B cell (primary cell): ENCODE measurements around the gene TTC28. TPM values are rescaled to one million over a fixed set of nuclear protein-coding genes. Genes with fewer than 3 reads are reported as not detected.
"Not testable (repeated sequence)": the region's sequence is repeated elsewhere in the genome, so short reads cannot be mapped to it uniquely, and the experiment has no call there.

Source experiments
- ATAC-seq: fragments of 200-7000 bp; cut with Tn5 transposase; one replicate; pipeline ENCODE4 v1.10.0; 2021; ENCODE audit warnings: low read depth, mild to moderate bottlenecking, moderate number of reproducible peaks, moderate library complexity
- CTCF ChIA-PET: fragments of 350-600 bp; sonication (Branson Sonifier 250); formaldehyde crosslinking; loops from one replicate; lab custom pipeline; 2021; ENCODE audit warnings: antibody characterized with exemption, inconsistent platforms; lab: Charles Lee
- POLR2A ChIA-PET: fragments of 350-600 bp; sonication (Branson Sonifier 250); formaldehyde crosslinking; loops from one replicate; lab custom pipeline; 2021; ENCODE audit warnings: antibody characterized with exemption; lab: Charles Lee
- DNase-seq: peaks from one replicate; pipeline ENCODE4 v3.0.0; 2013
- H2AFZ ChIP-seq: 2 replicates; pipeline ENCODE4 v1.6.1; 2012; ENCODE audit warnings: mild to moderate bottlenecking, low read depth, low read length; ENCODE audit not compliant: insufficient read depth, poor library complexity, severe bottlenecking
- H3K27ac ChIP-seq, 2 donors: 1 replicate in 1 of 2; 2 replicates in 1 of 2; pipeline ENCODE4 v1.5.1; 2012 to 2013; ENCODE audit warnings: low read length in 2 of 2, mild to moderate bottlenecking in 2 of 2, moderate library complexity in 1 of 2
- H3K27me3 ChIP-seq, 4 experiments: fragments of 200-600 bp in 1 of 4; sonication (generic) in 1 of 4; replicated peaks in 1 of 4; 1 replicate in 2 of 4; 2 replicates in 2 of 4; pipeline versions ENCODE4 v1.6.1 to v1.7.0; 2013 to 2016; ENCODE audit warnings: low read length in 3 of 4, mild to moderate bottlenecking in 2 of 4, mixed read lengths in 1 of 4, moderate library complexity in 1 of 4; ENCODE audit not compliant: insufficient read depth in 4 of 4, control insufficient read depth in 3 of 4; ENCODE audit errors: control extremely low read depth in 1 of 4
- H3K36me3 ChIP-seq, 2 experiments: replicated peaks in 1 of 2; 1 replicate in 1 of 2; 2 replicates in 1 of 2; pipeline versions ENCODE4 v1.6.1 to v1.7.1; 2013; ENCODE audit warnings: low read length in 1 of 2; ENCODE audit not compliant: insufficient read depth in 2 of 2, control insufficient read depth in 1 of 2; ENCODE audit errors: control extremely low read depth in 1 of 2, extremely low read depth in 1 of 2
- H3K4me1 ChIP-seq, 2 donors: fragments of 200-600 bp in 1 of 2; sonication (generic) in 1 of 2; 1 replicate in 1 of 2; 2 replicates in 1 of 2; pipeline versions ENCODE4 v1.5.1 to v1.6.1; 2013 to 2017; ENCODE audit warnings: low read length in 2 of 2; ENCODE audit not compliant: control insufficient read depth in 2 of 2, insufficient read depth in 2 of 2
- H3K4me2 ChIP-seq: replicated peaks from 2 replicates; pipeline ENCODE3; 2012; ENCODE audit warnings: mild to moderate bottlenecking, low read depth, low read length; ENCODE audit not compliant: poor library complexity, severe bottlenecking
- H3K4me3 ChIP-seq, 5 experiments: fragments of 200-600 bp in 1 of 5; sonication (generic) in 1 of 5; 1 replicate in 3 of 5; 2 replicates in 2 of 5; pipeline versions ENCODE4 v1.5.1 to v1.7.0; 2011 to 2016; ENCODE audit warnings: low read length in 4 of 5, mild to moderate bottlenecking in 4 of 5, low read depth in 2 of 5, control low read depth in 1 of 5, moderate library complexity in 1 of 5; ENCODE audit not compliant: insufficient read depth in 1 of 5; ENCODE audit errors: control extremely low read depth in 1 of 5, extremely low read depth in 1 of 5
- H3K79me2 ChIP-seq: fragments of 200-600 bp; sonication (generic); one replicate; pipeline ENCODE4 v1.6.0; 2016; ENCODE audit warnings: low read length; ENCODE audit not compliant: control insufficient read depth, insufficient read depth
- H3K9ac ChIP-seq: fragments of 200-600 bp; sonication (generic); 2 replicates; pipeline ENCODE4 v1.6.1; 2017; ENCODE audit warnings: mild to moderate bottlenecking, low read length, moderate library complexity
- H3K9me3 ChIP-seq, 3 donors: one replicate each; pipeline versions ENCODE4 v1.6.1 to v1.7.1; 2013; ENCODE audit warnings: low read length in 2 of 3; ENCODE audit not compliant: control insufficient read depth in 2 of 3, insufficient read depth in 1 of 3; ENCODE audit errors: control extremely low read depth in 1 of 3
- H4K20me1 ChIP-seq: 2 replicates; pipeline ENCODE4 v1.6.0; 2012; ENCODE audit warnings: mild to moderate bottlenecking, low read length; ENCODE audit not compliant: insufficient read depth, control insufficient read depth, poor library complexity, severe bottlenecking
- H3K27ac Mint-ChIP-seq: one replicate; pipeline ENCODE4 v1.8.0; 2021; ENCODE audit warnings: mixed read lengths
- H3K27me3 Mint-ChIP-seq: one replicate; pipeline ENCODE4 v1.8.0; 2021; ENCODE audit warnings: mixed read lengths
- H3K4me1 Mint-ChIP-seq: one replicate; pipeline ENCODE4 v1.8.0; 2021; ENCODE audit warnings: mixed read lengths
- H3K4me3 Mint-ChIP-seq: one replicate; pipeline ENCODE4 v1.8.0; 2021; ENCODE audit warnings: mixed read lengths
- H3K9me3 Mint-ChIP-seq: one replicate; pipeline ENCODE4 v1.8.0; 2022; ENCODE audit warnings: mixed read lengths; ENCODE audit not compliant: insufficient read depth
- EZH2 ChIP-seq: IDR thresholded peaks from 2 replicates; pipeline ENCODE4 v1.6.1; 2012; ENCODE audit warnings: borderline replicate concordance, low read depth, mild to moderate bottlenecking, moderate library complexity, low read length; ENCODE audit not compliant: insufficient read depth, poor library complexity, severe bottlenecking
- WGBS: methylation state at CpG from one replicate; pipeline ENCODE4 v1.1.5; 2013; ENCODE audit warnings: missing lambda C conversion rate; ENCODE audit not compliant: insufficient coverage; 5-methylcytosine and 5-hydroxymethylcytosine counted together
- intact Hi-C: fragments of 100-400 bp; cut with micrococcal nuclease; formaldehyde crosslinking; loops from one replicate; pipeline ENCODE4 v1.10.0; 2022
- polyA plus RNA-seq: library from polyadenylated mRNA; depleted of rRNA; stranded (reverse); fragments of >200 nt; gene quantifications from 2 replicates; pipeline ENCODE4 v1.2.3, GENCODE V29; 2012
- total RNA-seq, 2 donors: library from RNA; stranded (reverse); fragments of 120-200 nt in 1 of 2; gene quantifications; 1 replicate in 1 of 2; 2 replicates in 1 of 2; pipeline versions ENCODE4 v1.2.3 to v1.2.4, GENCODE V29; 2013 to 2022
- TF ChIP-seq, protein P1 (sequence below): fragments of 200-600 bp; IDR thresholded peaks from one replicate; pipeline ENCODE4 v1.8.0; 2022; ENCODE audit warnings: antibody characterized with exemption, mild to moderate bottlenecking

Gene TTC28
- total and polyA plus RNA-seq, 2 donors (not counting 1 experiment from before 2014, with no cell fraction given) = 4.5 to 7.3 TPM

DNA sequence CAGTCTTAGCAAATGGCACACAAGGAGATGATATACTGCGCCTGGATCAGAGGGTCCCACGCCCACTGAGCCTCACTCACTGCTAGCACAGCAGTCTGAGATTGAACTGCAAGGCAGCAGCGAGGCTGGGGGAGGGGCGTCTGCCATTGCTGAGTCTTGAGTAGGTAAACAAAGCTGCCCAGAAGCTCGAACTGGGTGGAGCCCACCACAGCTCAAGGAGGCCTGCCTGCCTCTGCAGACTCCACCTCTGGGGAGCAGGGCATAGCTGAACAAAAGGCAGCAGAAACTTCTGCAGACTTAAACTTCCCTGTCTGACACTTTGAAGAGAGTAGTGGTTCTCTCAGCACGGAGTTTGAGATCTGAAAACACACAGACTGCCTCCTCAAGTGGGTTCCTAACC is 470.2 kb downstream of the TTC28 start:
- CTCF ChIA-PET, H3K27ac Mint-ChIP-seq, intact Hi-C loops, H3K27me3 ChIP-seq, H3K4me3 Mint-ChIP-seq, H3K9me3 ChIP-seq, POLR2A ChIA-PET, H3K27ac ChIP-seq, H3K9ac ChIP-seq, DNase-seq, H3K4me3 ChIP-seq, H4K20me1 ChIP-seq, H3K4me2 ChIP-seq, H3K79me2 ChIP-seq, H3K4me1 ChIP-seq, H3K9me3 Mint-ChIP-seq, ATAC-seq, H2AFZ ChIP-seq, H3K36me3 ChIP-seq, H3K4me1 Mint-ChIP-seq: not testable (repeated sequence)
- H3K27me3 Mint-ChIP-seq = peaks cover 18% of the 10 kb centered on the region
- WGBS = 85% methylated on average over 6 of the region's 6 CpGs

DNA sequence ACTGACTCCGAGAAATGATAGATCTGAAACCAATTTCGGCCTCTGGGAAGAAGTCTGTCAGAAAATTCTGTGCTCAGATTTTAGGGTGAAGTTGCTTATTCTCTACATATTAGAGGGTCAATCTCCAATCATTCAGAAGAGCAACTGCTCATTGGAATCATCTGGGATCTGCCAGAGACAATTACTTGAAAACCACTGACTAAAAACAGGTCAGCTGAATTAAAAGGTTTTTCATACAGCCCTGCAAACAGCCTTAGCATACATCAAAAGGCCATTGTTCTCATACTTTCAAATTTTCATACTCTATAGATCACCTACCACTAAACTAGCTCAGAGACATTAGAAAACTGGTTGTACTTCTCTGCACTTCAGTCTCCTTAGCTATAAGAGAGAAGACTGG is 470.9 kb downstream of the TTC28 start:
- H3K79me2 ChIP-seq = no peaks in the 10 kb centered on the region
- no peaks in the 10 kb centered on the region for H3K4me1 ChIP-seq
- CTCF ChIA-PET = no interaction called here
- no peak overlapping the region for H3K4me2 ChIP-seq
- POLR2A ChIA-PET = no interaction called here
- no peaks in the 10 kb centered on the region for H3K36me3 ChIP-seq
- H3K27me3 ChIP-seq = no peaks in the 10 kb centered on the region
- H3K4me3 ChIP-seq = no peak overlapping the region
- no peak for ATAC-seq
- Mint-ChIP-seq H3K27ac (no peak overlapping the region), H3K9me3 (peaks cover 9% of the 10 kb centered on the region), H3K4me3 (no peak overlapping the region), H3K4me1 (no peaks in the 10 kb centered on the region), H3K27me3 (peaks cover 18% of the 10 kb centered on the region)
- no peak overlapping the region for H2AFZ ChIP-seq
- no peak overlapping the region for H3K27ac ChIP-seq
- H3K9ac ChIP-seq = no peak overlapping the region
- no peak for DNase-seq
- no peaks in the 10 kb centered on the region for H4K20me1 ChIP-seq
- H3K9me3 ChIP-seq = no peaks in the 10 kb centered on the region
- TF ChIP-seq, protein P1, sequence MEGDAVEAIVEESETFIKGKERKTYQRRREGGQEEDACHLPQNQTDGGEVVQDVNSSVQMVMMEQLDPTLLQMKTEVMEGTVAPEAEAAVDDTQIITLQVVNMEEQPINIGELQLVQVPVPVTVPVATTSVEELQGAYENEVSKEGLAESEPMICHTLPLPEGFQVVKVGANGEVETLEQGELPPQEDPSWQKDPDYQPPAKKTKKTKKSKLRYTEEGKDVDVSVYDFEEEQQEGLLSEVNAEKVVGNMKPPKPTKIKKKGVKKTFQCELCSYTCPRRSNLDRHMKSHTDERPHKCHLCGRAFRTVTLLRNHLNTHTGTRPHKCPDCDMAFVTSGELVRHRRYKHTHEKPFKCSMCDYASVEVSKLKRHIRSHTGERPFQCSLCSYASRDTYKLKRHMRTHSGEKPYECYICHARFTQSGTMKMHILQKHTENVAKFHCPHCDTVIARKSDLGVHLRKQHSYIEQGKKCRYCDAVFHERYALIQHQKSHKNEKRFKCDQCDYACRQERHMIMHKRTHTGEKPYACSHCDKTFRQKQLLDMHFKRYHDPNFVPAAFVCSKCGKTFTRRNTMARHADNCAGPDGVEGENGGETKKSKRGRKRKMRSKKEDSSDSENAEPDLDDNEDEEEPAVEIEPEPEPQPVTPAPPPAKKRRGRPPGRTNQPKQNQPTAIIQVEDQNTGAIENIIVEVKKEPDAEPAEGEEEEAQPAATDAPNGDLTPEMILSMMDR = no peak
- TF ChIP-seq EZH2 = no peak
- intact Hi-C loops = no loop called here
- no CpG with 5 or more reads among the region's 2 CpGs for WGBS
